ENCODE results near the gene RABGAP1L. TPM values are rescaled to one million over a fixed set of nuclear protein-coding genes. Genes with fewer than 3 reads are reported as not detected.
A peak's percentile ranks its signal among the peaks of the same experiment; 100 is the strongest.
"Not testable (repeated sequence)": the region's sequence is repeated elsewhere in the genome, so short reads cannot be mapped to it uniquely, and the experiment has no call there.

Gene RABGAP1L
- total RNA-seq, 1 experiment from 2014 or later: 76.9 TPM

GRCh38 chr1:175042650-175043049 lies 883.3 kb downstream of the RABGAP1L start (continued):
- TF ChIP-seq ZNF281 (CRISPR knock-in tag; IDR thresholded peaks at IDR 0.05): no peak

- no peak overlapping the region for H3K27ac Mint-ChIP-seq
- POLR2A ChIA-PET: no interaction called here
- H3K27me3 Mint-ChIP-seq (ENCODE audit: low read depth): no peaks in the 10 kb centered on the region
- TF ChIP-seq E2F1 (CRISPR knock-in tag; IDR thresholded peaks at IDR 0.05) (no peak), SMAD3 (CRISPR knock-in tag; IDR thresholded peaks at IDR 0.05; ENCODE audit: borderline replicate concordance) (no peak), ATF6 (CRISPR knock-in tag; IDR thresholded peaks at IDR 0.05) (no peak), ZNF396 (CRISPR knock-in tag; IDR thresholded peaks at IDR 0.05; ENCODE audit: borderline replicate concordance) (no peak), ATF3 (CRISPR knock-in tag; conservative IDR thresholded peaks at IDR 0.05) (no peak), FOXK1 (CRISPR knock-in tag; IDR thresholded peaks at IDR 0.05) (no peak), ZNF512 (CRISPR knock-in tag; IDR thresholded peaks at IDR 0.05; ENCODE audit: borderline replicate concordance) (no peak), PRDM15 (CRISPR knock-in tag; IDR thresholded peaks at IDR 0.05) (no peak), TP53 (CRISPR knock-in tag; IDR thresholded peaks at IDR 0.05) (no peak), E2F5 (CRISPR knock-in tag; IDR thresholded peaks at IDR 0.05) (no peak), GTF2I (CRISPR knock-in tag; conservative IDR thresholded peaks at IDR 0.05) (no peak), ZNF263 (CRISPR knock-in tag; IDR thresholded peaks at IDR 0.05; ENCODE audit: low read depth) (no peak), TEAD4 (CRISPR knock-in tag; IDR thresholded peaks at IDR 0.05) (no peak), EMX1 (CRISPR knock-in tag; IDR thresholded peaks at IDR 0.05) (no peak), ETV6 (CRISPR knock-in tag; IDR thresholded peaks at IDR 0.05) (no peak), TCF7 (CRISPR knock-in tag; IDR thresholded peaks at IDR 0.05; ENCODE audit: low read depth) (no peak), MXD4 (CRISPR knock-in tag; IDR thresholded peaks at IDR 0.05; ENCODE audit: borderline replicate concordance) (no peak), SMAD4 (CRISPR knock-in tag; IDR thresholded peaks at IDR 0.05) (no peak)
- ATAC-seq (peak; percentile 66), DNase-seq (ENCODE audit: low spot score) (no peak)
- H3K36me3 Mint-ChIP-seq: no peaks in the 10 kb centered on the region
- CTCF ChIA-PET: interaction anchor here (1.0 to 4.9 kb wide), 3 partner anchors 81 to 108 kb away, joined by 3 to 19 read pairs (median 5); no protein-coding TSS in a partner anchor
- peaks cover 9% of the 10 kb centered on the region for H3K4me1 Mint-ChIP-seq
- no peak overlapping the region for H3K4me3 Mint-ChIP-seq
- peaks cover 4% of the 10 kb centered on the region; the same call in 1 of the 2 replicates for H3K9me3 Mint-ChIP-seq
Observed at GRCh38 chr1:175043824-175044223, 884.5 kb downstream of the RABGAP1L start.

- H3K27ac Mint-ChIP-seq; H3K27me3 Mint-ChIP-seq (ENCODE audit: low read depth); POLR2A ChIA-PET; DNase-seq (ENCODE audit: low spot score); ATAC-seq; H3K36me3 Mint-ChIP-seq; H3K9me3 Mint-ChIP-seq; H3K4me1 Mint-ChIP-seq; H3K4me3 Mint-ChIP-seq: not testable (repeated sequence)
- CTCF ChIA-PET: interaction anchor here (1.0 to 1.4 kb wide), 2 partner anchors 81 to 107 kb away, joined by 3 to 5 read pairs; no protein-coding TSS in a partner anchor
Observed at GRCh38 chr1:175044591-175044990, 885.3 kb downstream of the RABGAP1L start.
